T-helper 1 cell treated with Interleukin-12 subunit alpha and Interleukin-12 subunit beta and Interleukin-4 antibody, amounts not matched to agents 30 μg/mL and 1 μg/mL, for 36 hours (primary cell): Measurements from ENCODE around the gene BLVRB.
A peak's percentile ranks its signal among the peaks of the same experiment; 100 is the strongest.
"Not testable (repeated sequence)": the region's sequence is repeated elsewhere in the genome, so short reads cannot be mapped to it uniquely, and the experiment has no call there.

ENCODE experiments used
- H3K27ac Mint-ChIP-seq: one replicate; pipeline ENCODE4 v1.8.0; 2021; ENCODE audit warnings: mild to moderate bottlenecking, mixed read lengths
- H3K27me3 Mint-ChIP-seq: one replicate; pipeline ENCODE4 v1.8.0; 2021; ENCODE audit warnings: low read depth, mixed read lengths
- H3K36me3 Mint-ChIP-seq: one replicate; pipeline ENCODE4 v1.8.0; 2021; ENCODE audit warnings: low read depth, mixed read lengths
- H3K4me1 Mint-ChIP-seq: one replicate; pipeline ENCODE4 v1.8.0; 2021; ENCODE audit warnings: low read depth, mixed read lengths
- H3K4me3 Mint-ChIP-seq: one replicate; pipeline ENCODE4 v1.8.0; 2021; ENCODE audit warnings: mild to moderate bottlenecking, moderate library complexity, mixed read lengths
- H3K9me3 Mint-ChIP-seq: one replicate; pipeline ENCODE4 v1.8.0; 2021; ENCODE audit warnings: mixed read lengths

The BLVRB gene

GRCh38 chr19:40500678-40501530 is 35.4 kb upstream of the BLVRB start:
- H3K27me3 Mint-ChIP-seq: peaks cover 12% of the 10 kb centered on the region
- not testable (repeated sequence) for H3K9me3 Mint-ChIP-seq, H3K36me3 Mint-ChIP-seq, H3K4me1 Mint-ChIP-seq, H3K27ac Mint-ChIP-seq, H3K4me3 Mint-ChIP-seq

GRCh38 chr19:40499320-40499719 is 33.8 kb upstream of the BLVRB start:
- H3K27me3 Mint-ChIP-seq: peaks cover 5% of the 10 kb centered on the region
- no peaks in the 10 kb centered on the region for H3K9me3 Mint-ChIP-seq

GRCh38 chr19:40497214-40497613 is 31.7 kb upstream of the BLVRB start:
- Mint-ChIP-seq H3K27me3 (peaks cover 12% of the 10 kb centered on the region), H3K27ac (no peak overlapping the region), H3K36me3 (no peaks in the 10 kb centered on the region), H3K9me3 (no peaks in the 10 kb centered on the region), H3K4me3 (no peak overlapping the region), H3K4me1 (no peaks in the 10 kb centered on the region)

More at GRCh38 chr19:40499320-40499719, 33.8 kb upstream of the BLVRB start:
- H3K4me1 Mint-ChIP-seq: no peaks in the 10 kb centered on the region
- no peak overlapping the region for H3K4me3 Mint-ChIP-seq
- no peak overlapping the region for H3K27ac Mint-ChIP-seq
- no peaks in the 10 kb centered on the region for H3K36me3 Mint-ChIP-seq

- Mint-ChIP-seq H3K4me3 (no peak overlapping the region), H3K4me1 (no peaks in the 10 kb centered on the region), H3K27ac (no peak overlapping the region), H3K9me3 (no peaks in the 10 kb centered on the region), H3K36me3 (no peaks in the 10 kb centered on the region), H3K27me3 (peaks cover 17% of the 10 kb centered on the region)
Measured at GRCh38 chr19:40494191-40494838, 28.8 kb upstream of the BLVRB start.

- Mint-ChIP-seq H3K27me3 (peaks cover 17% of the 10 kb centered on the region), H3K4me3 (no peak overlapping the region), H3K9me3 (no peaks in the 10 kb centered on the region), H3K27ac (no peak overlapping the region), H3K4me1 (no peaks in the 10 kb centered on the region), H3K36me3 (no peaks in the 10 kb centered on the region)
Measured at GRCh38 chr19:40493778-40494177, 28.2 kb upstream of the BLVRB start.

- Mint-ChIP-seq H3K4me1 (peaks cover 3% of the 10 kb centered on the region), H3K4me3 (no peak overlapping the region), H3K9me3 (no peaks in the 10 kb centered on the region), H3K27me3 (peaks cover 22% of the 10 kb centered on the region), H3K27ac (no peak overlapping the region), H3K36me3 (no peaks in the 10 kb centered on the region)
Measured at GRCh38 chr19:40492274-40492673, 26.7 kb upstream of the BLVRB start.

- Mint-ChIP-seq H3K9me3 (no peaks in the 10 kb centered on the region), H3K36me3 (no peaks in the 10 kb centered on the region), H3K4me1 (peaks cover 3% of the 10 kb centered on the region), H3K4me3 (no peak overlapping the region), H3K27ac (no peak overlapping the region), H3K27me3 (peaks cover 22% of the 10 kb centered on the region)
Measured at GRCh38 chr19:40489882-40490230, 24.3 kb upstream of the BLVRB start.

- H3K9me3 Mint-ChIP-seq: no peaks in the 10 kb centered on the region
- no peak overlapping the region for H3K27ac Mint-ChIP-seq
- H3K27me3 Mint-ChIP-seq: peaks cover 16% of the 10 kb centered on the region
- no peak overlapping the region for H3K4me3 Mint-ChIP-seq
- peaks cover 3% of the 10 kb centered on the region for H3K4me1 Mint-ChIP-seq
- H3K36me3 Mint-ChIP-seq: no peaks in the 10 kb centered on the region
Measured at GRCh38 chr19:40486017-40486416, 20.5 kb upstream of the BLVRB start.

- not testable (repeated sequence) for H3K4me1 Mint-ChIP-seq, H3K36me3 Mint-ChIP-seq, H3K4me3 Mint-ChIP-seq, H3K27me3 Mint-ChIP-seq, H3K27ac Mint-ChIP-seq, H3K9me3 Mint-ChIP-seq
Measured at GRCh38 chr19:40475878-40476644, 10.5 kb upstream of the BLVRB start.

GRCh38 chr19:40474737-40475136 is 9.2 kb upstream of the BLVRB start:
- Mint-ChIP-seq H3K4me1 (no peaks in the 10 kb centered on the region), H3K36me3 (no peaks in the 10 kb centered on the region), H3K9me3 (no peaks in the 10 kb centered on the region), H3K4me3 (no peak overlapping the region), H3K27ac (no peak overlapping the region), H3K27me3 (peaks cover 4% of the 10 kb centered on the region)

GRCh38 chr19:40472516-40472915 is 7.0 kb upstream of the BLVRB start:
- H3K4me1 Mint-ChIP-seq: no peaks in the 10 kb centered on the region
- H3K27me3 Mint-ChIP-seq: peaks cover 20% of the 10 kb centered on the region
- H3K27ac Mint-ChIP-seq: no peak overlapping the region
- no peaks in the 10 kb centered on the region for H3K36me3 Mint-ChIP-seq
- no peak overlapping the region for H3K4me3 Mint-ChIP-seq
- no peaks in the 10 kb centered on the region for H3K9me3 Mint-ChIP-seq

GRCh38 chr19:40471111-40471510 is 5.6 kb upstream of the BLVRB start:
- Mint-ChIP-seq H3K4me3 (no peak overlapping the region), H3K4me1 (peaks cover 6% of the 10 kb centered on the region), H3K27me3 (peaks cover 25% of the 10 kb centered on the region), H3K36me3 (peaks cover 6% of the 10 kb centered on the region), H3K9me3 (no peaks in the 10 kb centered on the region), H3K27ac (no peak overlapping the region)

GRCh38 chr19:40469011-40469410 is 3.5 kb upstream of the BLVRB start:
- peaks cover 16% of the 10 kb centered on the region for H3K4me1 Mint-ChIP-seq
- H3K36me3 Mint-ChIP-seq: peaks cover 6% of the 10 kb centered on the region
- H3K9me3 Mint-ChIP-seq: no peaks in the 10 kb centered on the region
- H3K27ac Mint-ChIP-seq: no peak overlapping the region
- H3K4me3 Mint-ChIP-seq: no peak overlapping the region
- H3K27me3 Mint-ChIP-seq: peaks cover 29% of the 10 kb centered on the region

- Mint-ChIP-seq H3K27me3 (peaks cover 29% of the 10 kb centered on the region), H3K4me3 (peak within 1 kb of the TSS; percentile 80), H3K27ac (peak within 1 kb of the TSS; percentile 61), H3K36me3 (peaks cover 6% of the 10 kb centered on the region), H3K9me3 (no peaks in the 10 kb centered on the region), H3K4me1 (peaks cover 18% of the 10 kb centered on the region)
Measured at GRCh38 chr19:40466985-40467734, 1.6 kb upstream of the BLVRB start, which contains the start of gene SPTBN4. SPTBN4 (plus strand) TSS chr19:40467001; CDS start chr19:40472622, 5,621 bp downstream.
